ENCODE data around the gene KCNG2.

The KCNG2 gene

GRCh38 chr18:79786304-79786703 lies 11.4 kb upstream of the KCNG2 start:
- no peak for DNase-seq

- no peak for DNase-seq
Measured at GRCh38 chr18:79786786-79787526, 10.8 kb upstream of the KCNG2 start.

GRCh38 chr18:79787527-79787864 lies 10.2 kb upstream of the KCNG2 start:
- no peak for DNase-seq

GRCh38 chr18:79787865-79788733 lies 9.6 kb upstream of the KCNG2 start:
- no peak for DNase-seq

- DNase-seq = no peak
Measured at GRCh38 chr18:79788734-79789085, 9.0 kb upstream of the KCNG2 start.

- DNase-seq = no peak
Measured at GRCh38 chr18:79789091-79789891, 8.4 kb upstream of the KCNG2 start.

GRCh38 chr18:79789901-79790890 lies 7.5 kb upstream of the KCNG2 start:
- no peak for DNase-seq

- DNase-seq = no peak
Measured at GRCh38 chr18:79790996-79791972, 6.5 kb upstream of the KCNG2 start.

- no peak for DNase-seq
Measured at GRCh38 chr18:79792096-79792987, 5.4 kb upstream of the KCNG2 start.

GRCh38 chr18:79792988-79793355 lies 4.8 kb upstream of the KCNG2 start:
- DNase-seq = no peak

GRCh38 chr18:79794846-79795245 lies 2.9 kb upstream of the KCNG2 start:
- no peak for DNase-seq

- no peak for DNase-seq
Measured at GRCh38 chr18:79795446-79795845, 2.3 kb upstream of the KCNG2 start.

GRCh38 chr18:79796016-79796415 lies 1.7 kb upstream of the KCNG2 start:
- DNase-seq = no peak

- DNase-seq = no peak
Measured at GRCh38 chr18:79796531-79797405, 970 bp upstream of the KCNG2 start.

- no peak for DNase-seq
Measured at GRCh38 chr18:79798346-79798998, 734 bp downstream of the KCNG2 start.

- no peak for DNase-seq
Measured at GRCh38 chr18:79798999-79799370, 1.2 kb downstream of the KCNG2 start.

GRCh38 chr18:79799619-79800370 lies 2.1 kb downstream of the KCNG2 start:
- DNase-seq = no peak
